ENCODE data around the gene DNAJB5.
"Not testable (repeated sequence)": the region's sequence is repeated elsewhere in the genome, so short reads cannot be mapped to it uniquely, and the experiment has no call there.

The DNAJB5 gene

DNA sequence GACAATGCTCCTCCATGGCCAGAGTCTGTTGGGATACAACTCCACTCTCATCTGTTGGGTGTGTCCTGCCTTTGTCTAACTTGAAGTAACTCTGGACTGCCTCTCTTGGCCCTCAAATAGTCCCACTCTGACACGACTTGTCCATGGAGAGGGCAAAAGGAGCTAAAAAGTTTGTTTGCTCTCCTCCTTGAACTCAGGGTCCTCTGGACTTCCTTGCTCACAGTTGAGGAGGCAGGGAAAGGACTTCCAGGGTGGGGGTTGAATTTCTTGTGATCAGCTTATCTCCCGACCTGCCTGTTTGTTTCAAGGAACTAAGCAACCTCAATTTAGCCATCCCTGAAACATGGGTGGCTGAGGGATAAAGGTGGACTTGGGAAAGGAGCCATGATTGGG, 11.7 kb downstream of the DNAJB5 start:
- DNase-seq: no peak

- no peak for DNase-seq
These were observed 12.4 kb downstream of the DNAJB5 start for GRCh38 chr9:35001803-35002502.

DNA sequence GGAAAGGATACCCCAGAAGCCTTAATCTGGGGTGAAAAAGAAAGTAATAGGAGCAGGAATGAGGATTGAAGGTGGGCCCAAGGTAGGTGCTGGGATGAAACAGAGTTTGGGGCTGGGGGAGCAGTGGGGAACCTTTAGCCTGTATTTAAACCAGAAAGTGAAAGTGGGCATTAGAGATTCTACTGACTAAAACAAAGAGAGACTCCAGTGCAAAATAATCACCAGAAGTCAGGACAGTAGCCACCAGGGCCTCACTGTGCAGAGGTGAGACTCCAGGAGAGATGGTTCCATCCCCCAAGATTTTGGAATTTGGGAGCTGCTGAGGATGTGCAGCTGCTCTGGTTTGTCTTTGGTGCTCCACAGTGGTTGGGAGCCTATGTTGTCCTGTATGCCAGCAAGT, 13.1 kb downstream of the DNAJB5 start:
- no peak for DNase-seq

- not testable (repeated sequence) for DNase-seq
These were observed 14.8 kb downstream of the DNAJB5 start for GRCh38 chr9:35004299-35004698.

DNA sequence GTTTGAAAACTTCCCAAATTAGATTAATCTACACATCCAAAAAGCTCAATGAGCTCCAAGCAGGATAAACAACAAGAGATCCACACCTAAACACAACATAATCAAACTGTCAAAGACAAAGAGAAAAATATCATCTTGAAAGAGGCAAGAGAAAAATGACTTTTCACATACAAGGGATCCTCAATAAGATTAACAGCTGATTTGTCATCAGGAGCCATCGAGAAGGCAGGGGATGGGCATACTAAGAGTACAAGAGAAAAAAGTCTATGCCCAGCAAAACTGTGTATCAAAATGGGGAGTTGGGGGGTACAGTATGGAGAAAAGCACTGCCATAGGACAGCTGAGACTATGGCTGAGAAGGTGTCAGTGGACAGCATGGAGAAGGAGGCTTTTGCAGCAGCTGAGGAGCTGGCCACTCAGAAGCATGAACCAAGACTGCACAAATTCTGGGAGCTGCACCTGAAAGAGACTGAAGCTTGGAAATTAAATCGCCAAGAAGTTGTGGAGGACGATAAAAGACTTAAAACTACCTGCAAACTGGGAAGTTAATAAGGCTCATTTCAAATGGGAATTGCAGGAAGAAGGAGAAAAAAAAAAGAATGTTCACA, 20.9 kb downstream of the DNAJB5 start:
- DNase-seq: no peak

DNA sequence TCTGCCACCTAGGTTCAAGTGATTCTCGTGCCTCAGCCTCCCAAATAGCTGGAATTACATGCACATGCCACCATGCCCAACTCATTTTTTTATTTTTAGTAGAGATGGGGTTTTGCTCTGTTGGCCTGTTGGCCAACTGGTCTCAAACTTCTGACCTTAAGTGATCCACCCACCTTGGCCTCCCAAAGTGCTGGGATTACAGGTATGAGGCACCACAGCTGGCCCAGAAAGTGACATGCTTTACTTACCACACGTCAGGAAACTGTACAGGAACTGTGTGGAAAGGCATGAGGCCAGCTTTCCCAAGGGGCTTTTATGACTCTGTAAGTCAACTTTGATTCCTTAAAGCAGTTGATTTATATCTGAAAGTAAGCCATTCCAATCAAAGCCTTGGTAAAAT, 25.0 kb downstream of the DNAJB5 start:
- no peak for DNase-seq

DNA sequence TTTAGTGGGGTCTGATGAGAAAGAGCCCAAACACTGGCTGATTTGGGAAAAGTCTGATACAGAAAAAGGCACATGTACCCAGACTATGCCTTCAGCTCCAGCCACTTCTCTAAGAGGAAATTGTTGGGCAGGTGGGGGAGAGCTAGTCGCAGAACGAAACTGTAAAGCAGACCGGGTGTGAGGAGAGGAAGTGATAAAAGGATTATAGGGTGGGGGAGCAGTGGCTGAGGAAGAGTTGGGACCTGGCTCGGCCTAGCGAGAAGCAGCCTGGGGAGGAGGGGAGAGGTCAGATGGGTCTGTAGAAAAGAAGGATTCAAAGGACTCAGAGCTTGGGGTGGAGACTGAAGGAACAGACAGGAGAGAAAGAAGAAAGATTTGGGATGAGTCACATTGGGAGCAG, 33.9 kb downstream of the DNAJB5 start:
- not testable (repeated sequence) for DNase-seq

DNA sequence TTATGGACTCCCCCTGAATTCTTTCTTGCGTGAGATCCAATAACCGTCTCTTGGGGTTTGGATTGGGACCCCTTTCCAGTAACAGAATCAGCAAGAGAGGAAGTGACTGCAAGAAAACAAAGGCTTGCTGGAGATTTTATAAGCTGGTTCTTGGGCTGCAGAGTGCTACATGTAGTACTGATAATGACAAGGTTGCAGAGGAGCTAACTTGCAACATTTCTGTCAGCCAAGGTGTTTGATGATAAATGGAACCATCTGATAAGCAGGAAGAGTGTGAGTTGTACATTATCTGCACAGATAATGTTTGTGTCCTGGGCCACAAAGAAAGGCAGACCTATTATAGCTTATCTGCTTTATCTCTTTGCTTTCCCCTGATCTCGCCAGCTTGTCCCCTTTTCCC, 37.1 kb downstream of the DNAJB5 start:
- no peak for DNase-seq

DNA sequence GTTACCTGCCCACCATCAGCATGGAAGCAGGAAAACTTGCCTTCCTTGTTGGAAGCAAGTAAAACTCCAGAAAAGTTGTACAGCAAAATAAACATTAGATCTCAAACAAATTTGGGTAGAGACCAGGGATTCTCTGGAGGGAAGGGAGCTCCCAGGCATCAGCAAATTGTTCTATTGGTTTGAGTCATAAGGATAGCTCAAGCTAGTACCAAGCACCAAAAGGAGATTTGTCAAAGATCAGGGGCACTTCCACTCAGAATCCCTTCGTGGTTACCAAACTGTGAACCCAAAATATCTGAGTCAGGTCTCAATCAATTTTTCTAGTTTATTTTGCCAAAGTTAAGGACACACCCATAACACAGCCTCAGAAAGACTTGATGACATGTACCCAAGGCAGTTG, 37.8 kb downstream of the DNAJB5 start:
- DNase-seq: no peak

GRCh38 chr9:35027860-35028259, 38.3 kb downstream of the DNAJB5 start:
- DNase-seq: no peak

GRCh38 chr9:35028341-35028740, 38.8 kb downstream of the DNAJB5 start:
- no peak for DNase-seq

DNA sequence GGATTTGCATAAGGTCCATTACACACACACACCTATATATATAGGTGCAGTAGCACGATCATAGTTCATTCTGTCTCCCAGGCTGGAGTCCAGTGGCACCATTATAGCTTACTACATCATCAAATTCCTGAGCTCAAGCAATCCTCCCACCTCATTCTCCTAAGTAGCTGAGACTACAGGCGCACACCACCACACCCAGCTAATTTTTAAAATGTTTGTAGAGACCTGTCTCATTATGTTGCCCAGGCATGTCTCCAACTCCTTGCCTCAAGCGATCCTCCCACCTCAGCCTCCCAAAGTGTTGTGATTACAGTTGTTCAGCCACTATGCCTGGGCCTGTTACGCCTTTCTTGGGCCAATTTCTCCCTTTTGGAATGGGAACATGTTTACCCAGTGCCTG, 39.7 kb downstream of the DNAJB5 start:
- no peak for DNase-seq

DNA sequence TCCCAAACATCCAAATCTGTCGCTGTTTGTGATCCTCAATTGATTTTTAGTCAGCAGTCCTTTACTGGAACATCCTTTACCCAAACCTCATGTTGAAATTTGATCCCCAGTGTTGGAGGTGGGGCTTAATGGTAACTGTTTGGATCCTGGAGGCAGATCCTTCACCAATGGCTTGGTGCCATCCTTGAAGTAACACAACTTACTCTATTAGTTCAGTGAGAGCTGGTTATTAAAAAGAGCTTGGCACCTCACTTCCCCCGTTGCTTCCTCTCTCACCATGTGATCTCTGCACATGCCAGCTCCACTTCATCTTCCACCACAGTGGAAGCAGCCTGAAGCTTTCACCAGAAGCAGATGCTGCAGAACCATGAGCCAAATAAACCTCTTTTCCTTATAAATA, 40.3 kb downstream of the DNAJB5 start:
- peak in 1 of 2 experiments; percentile 10 for DNase-seq

DNA sequence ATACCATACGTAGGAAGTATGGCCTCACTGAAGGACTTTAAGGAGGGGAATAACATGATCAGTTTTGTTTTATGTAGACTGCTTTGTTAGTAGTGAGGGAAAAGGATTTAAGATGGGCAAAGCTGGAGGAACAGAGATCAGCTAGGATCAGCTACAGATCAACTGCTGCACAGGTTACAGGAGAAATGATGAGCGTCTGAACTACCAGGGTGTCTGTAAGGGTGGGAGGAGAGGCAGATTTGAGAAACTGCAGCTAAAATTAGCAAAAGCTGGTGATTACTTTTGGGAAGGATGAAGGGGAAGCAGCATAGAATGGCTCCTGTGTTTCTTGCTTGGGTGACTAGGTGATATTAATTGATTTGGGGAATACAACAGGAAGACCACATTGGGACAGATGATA, 43.6 kb downstream of the DNAJB5 start:
- DNase-seq: no peak

DNA sequence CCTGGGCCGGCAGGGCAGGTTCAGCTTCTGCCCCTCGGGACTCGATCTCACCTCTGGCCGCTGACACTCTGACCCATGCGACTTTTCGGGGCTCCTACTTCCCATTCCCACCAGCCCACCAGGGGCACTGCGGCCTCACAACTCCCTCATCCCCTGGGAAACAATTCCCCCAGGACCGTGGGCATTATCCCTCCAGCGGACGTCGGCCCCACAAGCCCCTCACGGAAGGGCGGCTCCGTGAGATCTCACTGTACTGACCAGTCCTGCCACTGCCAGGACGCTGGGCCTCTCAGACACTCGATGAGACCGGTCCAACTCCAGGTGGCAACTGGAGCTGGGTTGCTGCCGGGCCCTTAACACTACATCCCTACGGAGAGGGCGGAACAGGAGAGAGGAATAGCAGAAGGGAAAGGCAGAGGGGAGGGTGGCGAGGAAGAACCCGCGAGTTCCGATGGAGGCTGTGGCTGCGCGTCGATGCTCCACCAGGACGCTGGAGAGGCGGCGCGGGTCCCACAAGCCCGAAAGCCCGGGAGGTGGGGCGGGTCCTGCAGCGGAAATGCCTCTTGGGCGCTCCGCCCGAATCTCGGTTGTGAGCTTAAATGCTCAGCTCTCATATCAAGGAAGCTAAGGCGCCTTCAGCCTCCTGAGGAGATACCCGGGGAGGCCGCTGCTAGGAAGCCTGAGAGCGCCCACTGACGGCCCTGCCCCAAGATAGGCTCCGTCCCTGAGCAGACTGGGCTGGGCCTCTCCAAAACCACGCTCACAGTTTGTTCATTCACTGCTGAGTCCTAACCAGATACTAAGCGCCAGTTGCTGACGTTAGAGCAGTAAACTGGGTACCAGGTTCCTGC, 46.5 kb downstream of the DNAJB5 start:
- no peak for DNase-seq

GRCh38 chr9:35042081-35042604, 52.6 kb downstream of the DNAJB5 start:
- DNase-seq: peak; percentile 45 to 67

GRCh38 chr9:35042891-35043545, 53.5 kb downstream of the DNAJB5 start:
- no peak for DNase-seq

GRCh38 chr9:35044071-35044470, 54.5 kb downstream of the DNAJB5 start:
- DNase-seq: no peak
